ENCODE data around the gene ARMC8. TPM values are rescaled to one million over a fixed set of nuclear protein-coding genes. Genes with fewer than 3 reads are reported as not detected.
"Not testable (repeated sequence)": the region's sequence is repeated elsewhere in the genome, so short reads cannot be mapped to it uniquely, and the experiment has no call there.

ARMC8 gene
- total RNA-seq, 1 donor from 2014 or later = 80.3 TPM

- Mint-ChIP-seq H3K27ac (no peak overlapping the region), H3K4me1 (no peaks in the 10 kb centered on the region)
Observed at GRCh38 chr3:138140940-138141339, 46.2 kb upstream of the ARMC8 start.

DNA sequence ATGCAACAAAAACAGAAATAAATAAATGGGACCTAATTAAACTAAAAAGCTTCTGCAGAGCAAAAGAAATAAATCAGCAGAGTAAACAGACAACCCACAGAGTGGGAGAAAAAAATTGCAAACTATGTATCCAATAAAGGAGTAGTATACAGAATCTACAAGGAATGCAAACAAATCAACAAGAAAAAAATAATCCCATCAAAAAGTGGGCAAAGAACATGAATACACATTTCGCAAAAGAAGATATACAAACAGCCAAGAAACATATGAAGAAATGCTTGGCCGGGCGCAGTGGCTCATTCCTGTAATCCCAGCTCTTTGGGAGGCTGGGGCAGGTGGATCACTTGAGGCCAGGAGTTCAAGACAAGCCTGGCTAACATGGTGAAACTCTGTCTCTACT is 44.9 kb upstream of the ARMC8 start:
- DNase-seq (ENCODE audit: low spot score); H3K36me3 Mint-ChIP-seq; H3K9ac ChIP-seq; H3K36me3 ChIP-seq; H4K20me1 ChIP-seq (ENCODE audit: low read depth); H2AFZ ChIP-seq (replicated peaks); H3K4me2 ChIP-seq; H3K4me3 Mint-ChIP-seq; H3F3A ChIP-seq (ENCODE audit: low read depth); H3K27ac ChIP-seq; H3K4me1 ChIP-seq; H3K9me3 ChIP-seq (ENCODE audit: low read depth); H3K27ac Mint-ChIP-seq; H3K79me2 ChIP-seq (ENCODE audit: low read depth); H3K4me1 Mint-ChIP-seq; H3K4me3 ChIP-seq; H3K27me3 Mint-ChIP-seq (ENCODE audit: insufficient read depth, low read depth); H3K9me3 Mint-ChIP-seq; H3K27me3 ChIP-seq: not testable (repeated sequence)

More at GRCh38 chr3:138140940-138141339, 46.2 kb upstream of the ARMC8 start:
- no peaks in the 10 kb centered on the region for H3K9me3 ChIP-seq (ENCODE audit: low read depth)
- no peak overlapping the region for H3K4me3 ChIP-seq
- no peak overlapping the region for H3K27ac ChIP-seq
- H3F3A ChIP-seq (ENCODE audit: low read depth) = no peaks in the 10 kb centered on the region
- H3K36me3 Mint-ChIP-seq = no peaks in the 10 kb centered on the region
- no peaks in the 10 kb centered on the region for H3K4me1 ChIP-seq
- H3K9ac ChIP-seq = no peak overlapping the region
- H3K4me3 Mint-ChIP-seq = no peak overlapping the region
- TF ChIP-seq, protein P1, sequence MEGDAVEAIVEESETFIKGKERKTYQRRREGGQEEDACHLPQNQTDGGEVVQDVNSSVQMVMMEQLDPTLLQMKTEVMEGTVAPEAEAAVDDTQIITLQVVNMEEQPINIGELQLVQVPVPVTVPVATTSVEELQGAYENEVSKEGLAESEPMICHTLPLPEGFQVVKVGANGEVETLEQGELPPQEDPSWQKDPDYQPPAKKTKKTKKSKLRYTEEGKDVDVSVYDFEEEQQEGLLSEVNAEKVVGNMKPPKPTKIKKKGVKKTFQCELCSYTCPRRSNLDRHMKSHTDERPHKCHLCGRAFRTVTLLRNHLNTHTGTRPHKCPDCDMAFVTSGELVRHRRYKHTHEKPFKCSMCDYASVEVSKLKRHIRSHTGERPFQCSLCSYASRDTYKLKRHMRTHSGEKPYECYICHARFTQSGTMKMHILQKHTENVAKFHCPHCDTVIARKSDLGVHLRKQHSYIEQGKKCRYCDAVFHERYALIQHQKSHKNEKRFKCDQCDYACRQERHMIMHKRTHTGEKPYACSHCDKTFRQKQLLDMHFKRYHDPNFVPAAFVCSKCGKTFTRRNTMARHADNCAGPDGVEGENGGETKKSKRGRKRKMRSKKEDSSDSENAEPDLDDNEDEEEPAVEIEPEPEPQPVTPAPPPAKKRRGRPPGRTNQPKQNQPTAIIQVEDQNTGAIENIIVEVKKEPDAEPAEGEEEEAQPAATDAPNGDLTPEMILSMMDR (IDR thresholded peaks at IDR 0.05) = no peak
- no peak for TF ChIP-seq EZH2 (IDR thresholded peaks at IDR 0.05)
- H3K36me3 ChIP-seq = no peaks in the 10 kb centered on the region
- no peaks in the 10 kb centered on the region for H3K27me3 ChIP-seq
- H3K79me2 ChIP-seq (ENCODE audit: low read depth) = no peaks in the 10 kb centered on the region
- no peaks in the 10 kb centered on the region for H3K27me3 Mint-ChIP-seq (ENCODE audit: insufficient read depth, low read depth)
- no peak overlapping the region for H2AFZ ChIP-seq (replicated peaks)
- peaks cover 7% of the 10 kb centered on the region for H3K9me3 Mint-ChIP-seq
- no peaks in the 10 kb centered on the region for H4K20me1 ChIP-seq (ENCODE audit: low read depth)
- no peak for DNase-seq (ENCODE audit: low spot score)
- no peak overlapping the region for H3K4me2 ChIP-seq

GRCh38 chr3:138148503-138148902 is 38.6 kb upstream of the ARMC8 start:
- H2AFZ ChIP-seq (replicated peaks) = no peak overlapping the region
- peaks cover 5% of the 10 kb centered on the region for H3K9me3 Mint-ChIP-seq
- H3K27ac Mint-ChIP-seq = no peak overlapping the region
- no peaks in the 10 kb centered on the region for H4K20me1 ChIP-seq (ENCODE audit: low read depth)
- H3K36me3 ChIP-seq = no peaks in the 10 kb centered on the region
- no peaks in the 10 kb centered on the region for H3K27me3 Mint-ChIP-seq (ENCODE audit: insufficient read depth, low read depth)
- H3K9ac ChIP-seq = no peak overlapping the region
- TF ChIP-seq EZH2 (IDR thresholded peaks at IDR 0.05) = no peak
- no peak for TF ChIP-seq EZH2phosphoT487 (IDR thresholded peaks at IDR 0.05)
- TF ChIP-seq, protein P1 (IDR thresholded peaks at IDR 0.05) = no peak
- no peak for DNase-seq (ENCODE audit: low spot score)
- H3K79me2 ChIP-seq (ENCODE audit: low read depth) = no peaks in the 10 kb centered on the region
- no peaks in the 10 kb centered on the region for H3F3A ChIP-seq (ENCODE audit: low read depth)
- H3K27ac ChIP-seq = no peak overlapping the region
- no peaks in the 10 kb centered on the region for H3K9me3 ChIP-seq (ENCODE audit: low read depth)
- no peak overlapping the region for H3K4me3 ChIP-seq
- no peak overlapping the region for H3K4me2 ChIP-seq
- no peaks in the 10 kb centered on the region for H3K4me1 ChIP-seq
- H3K4me1 Mint-ChIP-seq = no peaks in the 10 kb centered on the region
- no peaks in the 10 kb centered on the region for H3K27me3 ChIP-seq
- H3K4me3 Mint-ChIP-seq = no peak overlapping the region
- no peaks in the 10 kb centered on the region for H3K36me3 Mint-ChIP-seq

DNA sequence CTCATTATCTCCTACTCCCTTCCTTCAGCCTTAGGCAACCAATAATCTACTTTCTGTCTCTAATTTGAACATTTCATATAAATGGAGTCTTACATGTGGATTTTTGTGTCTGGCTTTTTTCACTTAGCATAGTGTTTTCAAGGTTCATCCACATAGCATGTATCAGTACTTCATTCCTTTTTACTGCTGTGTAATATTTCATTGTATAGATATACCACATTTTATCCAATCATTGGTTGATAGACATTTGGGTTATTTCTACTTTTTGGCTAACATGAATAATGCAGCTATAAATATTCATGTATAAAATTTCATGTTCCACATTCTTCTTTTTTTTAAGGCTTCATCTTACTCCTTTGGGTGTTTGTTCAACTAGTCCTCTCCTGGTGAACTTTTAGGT is 32.6 kb upstream of the ARMC8 start:
- Histone ChIP-seq H3K9ac (no peak overlapping the region), H3K79me2 (ENCODE audit: low read depth) (no peaks in the 10 kb centered on the region), H3K9me3 (ENCODE audit: low read depth) (no peaks in the 10 kb centered on the region), H3K27me3 (no peaks in the 10 kb centered on the region), H3K27ac (no peak overlapping the region), H2AFZ (replicated peaks) (no peak overlapping the region), H3K4me2 (no peak overlapping the region), H3K4me1 (no peaks in the 10 kb centered on the region), H3K4me3 (no peak overlapping the region), H3F3A (ENCODE audit: low read depth) (no peaks in the 10 kb centered on the region), H4K20me1 (ENCODE audit: low read depth) (no peaks in the 10 kb centered on the region), H3K36me3 (no peaks in the 10 kb centered on the region)
- peaks cover 2% of the 10 kb centered on the region for H3K27me3 Mint-ChIP-seq (ENCODE audit: insufficient read depth, low read depth)
- no peaks in the 10 kb centered on the region for H3K36me3 Mint-ChIP-seq
- no peak for DNase-seq (ENCODE audit: low spot score)
- no peak for TF ChIP-seq EZH2 (IDR thresholded peaks at IDR 0.05)
- TF ChIP-seq, protein P1 (IDR thresholded peaks at IDR 0.05) = no peak
- no peak for TF ChIP-seq EZH2phosphoT487 (IDR thresholded peaks at IDR 0.05)
- no peak overlapping the region for H3K4me3 Mint-ChIP-seq
- no peaks in the 10 kb centered on the region for H3K4me1 Mint-ChIP-seq
- H3K9me3 Mint-ChIP-seq = peaks cover 12% of the 10 kb centered on the region
- no peak overlapping the region for H3K27ac Mint-ChIP-seq

Data from neural progenitor cell (in vitro differentiated cells).